ENCODE data around the gene ADD1. TPM values are rescaled to one million over a fixed set of nuclear protein-coding genes. Genes with fewer than 3 reads are reported as not detected.
"Not testable (repeated sequence)": the region's sequence is repeated elsewhere in the genome, so short reads cannot be mapped to it uniquely, and the experiment has no call there.

Gene ADD1
- total and polyA plus RNA-seq, 4 donors = 127 to 400 (median 268) TPM

DNA sequence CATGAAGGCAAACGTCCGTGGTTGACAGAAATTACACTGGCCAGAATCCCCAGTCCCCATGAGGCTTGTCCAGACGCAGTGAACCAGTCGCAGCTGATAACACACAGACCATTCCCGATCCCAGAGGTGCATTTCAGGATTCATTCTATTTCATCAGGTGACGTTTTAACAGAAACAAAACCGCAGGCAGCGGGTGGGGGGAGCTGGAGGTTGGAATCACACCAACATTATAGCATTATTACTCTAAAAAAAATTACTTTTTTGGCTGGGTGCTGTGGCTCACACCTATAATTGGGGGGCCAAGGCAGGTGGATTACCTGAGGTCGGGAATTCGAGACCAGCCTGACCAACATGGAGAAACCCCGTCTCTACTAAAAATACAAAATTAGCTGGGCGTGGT lies 94.3 kb downstream of the ADD1 start:
- DNase-seq (peak in 1 of 3 donors; percentile 6), ATAC-seq (ENCODE audit: insufficient read depth, low FRiP score) (no peak)
- H3K4me1 ChIP-seq (ENCODE audit: control insufficient read depth in 5 of 5, insufficient read depth in 5 of 5, low read length in 5 of 5) = peaks cover 0 to 21% (median 19%) of the 10 kb centered on the region in 5 donors
- TF ChIP-seq, protein P1, sequence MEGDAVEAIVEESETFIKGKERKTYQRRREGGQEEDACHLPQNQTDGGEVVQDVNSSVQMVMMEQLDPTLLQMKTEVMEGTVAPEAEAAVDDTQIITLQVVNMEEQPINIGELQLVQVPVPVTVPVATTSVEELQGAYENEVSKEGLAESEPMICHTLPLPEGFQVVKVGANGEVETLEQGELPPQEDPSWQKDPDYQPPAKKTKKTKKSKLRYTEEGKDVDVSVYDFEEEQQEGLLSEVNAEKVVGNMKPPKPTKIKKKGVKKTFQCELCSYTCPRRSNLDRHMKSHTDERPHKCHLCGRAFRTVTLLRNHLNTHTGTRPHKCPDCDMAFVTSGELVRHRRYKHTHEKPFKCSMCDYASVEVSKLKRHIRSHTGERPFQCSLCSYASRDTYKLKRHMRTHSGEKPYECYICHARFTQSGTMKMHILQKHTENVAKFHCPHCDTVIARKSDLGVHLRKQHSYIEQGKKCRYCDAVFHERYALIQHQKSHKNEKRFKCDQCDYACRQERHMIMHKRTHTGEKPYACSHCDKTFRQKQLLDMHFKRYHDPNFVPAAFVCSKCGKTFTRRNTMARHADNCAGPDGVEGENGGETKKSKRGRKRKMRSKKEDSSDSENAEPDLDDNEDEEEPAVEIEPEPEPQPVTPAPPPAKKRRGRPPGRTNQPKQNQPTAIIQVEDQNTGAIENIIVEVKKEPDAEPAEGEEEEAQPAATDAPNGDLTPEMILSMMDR (IDR thresholded peaks at IDR 0.05; ENCODE audit: control extremely low read depth, extremely low read depth) = no peak
- H3K9ac ChIP-seq (ENCODE audit: insufficient read depth in 1 of 2, low read length in 2 of 2) = no peak overlapping the region
- peaks cover 4 to 46% (median 18%) of the 10 kb centered on the region in 4 donors for H3K36me3 ChIP-seq (ENCODE audit: control insufficient read depth in 4 of 4, insufficient read depth in 4 of 4, low read length in 4 of 4)
- WGBS, 2 donors = 88 to 95% methylated on average over 12 of the region's 12 CpGs
- no peaks in the 10 kb centered on the region for H3K27me3 ChIP-seq (ENCODE audit: control insufficient read depth in 3 of 3, insufficient read depth in 3 of 3, low read length in 2 of 3)
- no peaks in the 10 kb centered on the region for H3K9me3 ChIP-seq (ENCODE audit: control insufficient read depth in 4 of 4, insufficient read depth in 3 of 4, low read length in 3 of 4)
- no peak overlapping the region for H3K27ac ChIP-seq (ENCODE audit: low read depth in 1 of 2, low read length in 1 of 2)
- H3K4me3 ChIP-seq = no peak overlapping the region

- not testable (repeated sequence) for H3K27ac ChIP-seq (ENCODE audit: low read depth in 1 of 2, low read length in 1 of 2); H3K9ac ChIP-seq (ENCODE audit: insufficient read depth in 1 of 2, low read length in 2 of 2); DNase-seq; H3K27me3 ChIP-seq (ENCODE audit: control insufficient read depth in 3 of 3, insufficient read depth in 3 of 3, low read length in 2 of 3); H3K9me3 ChIP-seq (ENCODE audit: control insufficient read depth in 4 of 4, insufficient read depth in 3 of 4, low read length in 3 of 4); H3K4me3 ChIP-seq; ATAC-seq (ENCODE audit: insufficient read depth, low FRiP score)
- H3K4me1 ChIP-seq (ENCODE audit: control insufficient read depth in 5 of 5, insufficient read depth in 5 of 5, low read length in 5 of 5) = peaks cover 0 to 17% (median 15%) of the 10 kb centered on the region in 5 donors
- WGBS, 2 donors = 87 to 94% methylated on average over 10 of the region's 10 CpGs
- H3K36me3 ChIP-seq (ENCODE audit: control insufficient read depth in 4 of 4, insufficient read depth in 4 of 4, low read length in 4 of 4) = peaks cover 4 to 50% (median 22%) of the 10 kb centered on the region in 4 donors
These were observed 94.8 kb downstream of the ADD1 start for GRCh38 chr4:2938411-2938810.

DNA sequence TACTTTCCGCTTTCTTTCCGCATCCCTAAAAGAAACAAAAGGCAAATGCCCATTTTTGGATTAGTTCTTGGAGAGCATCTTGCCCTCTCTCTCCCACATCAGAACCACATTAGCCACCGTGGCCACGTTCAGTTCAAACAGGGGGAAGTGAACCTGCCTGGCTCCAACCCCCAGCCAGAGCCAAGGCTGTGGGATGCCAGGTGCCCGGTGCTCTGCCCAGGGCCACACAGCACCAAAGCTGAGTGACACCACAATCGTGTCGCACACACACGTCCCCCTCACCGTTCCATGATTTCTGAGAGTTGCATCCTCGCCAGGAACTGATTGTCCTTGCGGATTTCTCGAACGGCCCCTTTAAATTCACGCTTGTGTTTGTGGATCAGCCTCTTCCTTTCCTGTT lies 95.3 kb downstream of the ADD1 start:
- H3K9ac ChIP-seq (ENCODE audit: insufficient read depth in 1 of 2, low read length in 2 of 2) = no peak overlapping the region
- H3K4me3 ChIP-seq = no peak overlapping the region
- DNase-seq (peak in 1 of 3 donors; percentile 7), ATAC-seq (ENCODE audit: insufficient read depth, low FRiP score) (no peak)
- peaks cover 0 to 14% (median 10%) of the 10 kb centered on the region in 5 donors for H3K4me1 ChIP-seq (ENCODE audit: control insufficient read depth in 5 of 5, insufficient read depth in 5 of 5, low read length in 5 of 5)
- TF ChIP-seq, protein P1 (IDR thresholded peaks at IDR 0.05; ENCODE audit: control extremely low read depth, extremely low read depth) = no peak
- H3K27me3 ChIP-seq (ENCODE audit: control insufficient read depth in 3 of 3, insufficient read depth in 3 of 3, low read length in 2 of 3) = no peaks in the 10 kb centered on the region
- no peaks in the 10 kb centered on the region for H3K9me3 ChIP-seq (ENCODE audit: control insufficient read depth in 4 of 4, insufficient read depth in 3 of 4, low read length in 3 of 4)
- 88 to 89% methylated on average over 14 of the region's 14 CpGs for WGBS, 2 donors
- peak overlapping the region in 1 of 2 donors; percentile 26 for H3K27ac ChIP-seq (ENCODE audit: low read depth in 1 of 2, low read length in 1 of 2)
- peaks cover 7 to 53% (median 26%) of the 10 kb centered on the region in 4 donors for H3K36me3 ChIP-seq (ENCODE audit: control insufficient read depth in 4 of 4, insufficient read depth in 4 of 4, low read length in 4 of 4)

DNA sequence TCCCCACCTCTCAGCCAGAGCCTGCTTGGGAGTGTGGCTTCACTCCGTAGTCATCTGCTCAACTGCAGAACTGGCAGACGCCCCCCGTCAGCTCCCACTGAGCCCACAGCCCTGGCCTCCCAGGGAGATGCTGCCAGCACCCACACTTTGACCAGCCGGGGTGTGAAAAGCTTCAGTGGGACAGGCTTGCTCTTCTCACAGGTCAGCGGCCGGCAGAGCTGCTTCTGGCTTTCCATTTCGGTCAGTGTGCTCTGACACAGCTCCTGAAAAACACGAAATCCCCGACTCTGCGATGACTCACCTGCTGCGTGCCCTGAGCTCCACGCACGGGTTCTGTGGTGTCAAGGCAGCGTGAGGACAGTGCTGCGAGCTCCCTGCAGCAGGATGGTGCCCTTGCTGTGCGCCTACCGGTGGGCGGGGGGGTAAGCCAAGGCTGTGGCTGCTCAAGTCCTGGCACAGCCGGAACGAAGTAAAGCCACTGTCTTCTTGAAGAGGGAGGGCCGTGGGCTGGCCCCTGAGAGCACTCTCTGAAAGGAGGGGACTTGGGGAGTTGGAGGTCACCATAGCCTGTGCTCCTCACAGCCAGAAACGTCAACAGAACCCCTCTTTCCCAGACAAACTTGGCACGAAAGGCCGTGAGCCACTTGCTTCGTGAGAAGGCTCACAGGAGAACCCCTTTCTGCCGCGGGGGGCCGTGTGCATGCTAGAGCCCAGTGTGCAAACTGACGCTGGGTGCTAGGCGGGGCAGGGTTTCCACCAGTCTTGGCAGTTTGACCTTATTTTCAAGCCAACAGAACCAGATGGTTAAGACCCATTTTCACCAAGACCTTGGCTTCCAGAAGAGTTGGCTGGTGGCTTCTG lies 96.0 kb downstream of the ADD1 start:
- Histone ChIP-seq H3K27me3 (ENCODE audit: control insufficient read depth in 3 of 3, insufficient read depth in 3 of 3, low read length in 2 of 3) (no peaks in the 10 kb centered on the region), H3K36me3 (ENCODE audit: control insufficient read depth in 4 of 4, insufficient read depth in 4 of 4, low read length in 4 of 4) (peaks cover 7 to 53% (median 28%) of the 10 kb centered on the region in 4 donors), H3K4me3 (no peak overlapping the region), H3K27ac (ENCODE audit: low read depth in 1 of 2, low read length in 1 of 2) (peak overlapping the region in 1 of 2 donors; percentile 25), H3K4me1 (ENCODE audit: control insufficient read depth in 5 of 5, insufficient read depth in 5 of 5, low read length in 5 of 5) (peaks cover 0 to 14% (median 10%) of the 10 kb centered on the region in 5 donors), H3K9ac (ENCODE audit: insufficient read depth in 1 of 2, low read length in 2 of 2) (no peak overlapping the region), H3K9me3 (ENCODE audit: control insufficient read depth in 4 of 4, insufficient read depth in 3 of 4, low read length in 3 of 4) (no peaks in the 10 kb centered on the region)
- peak in 1 of 3 donors; percentile 8 for DNase-seq
- TF ChIP-seq, protein P1 (IDR thresholded peaks at IDR 0.05; ENCODE audit: control extremely low read depth, extremely low read depth) = no peak
- ATAC-seq (ENCODE audit: insufficient read depth, low FRiP score) = no peak
- 88 to 91% methylated on average over 30 of the region's 30 CpGs for WGBS, 2 donors
